K562 (cell line): ENCODE results near the gene ANO10. TPM values are rescaled to one million over a fixed set of nuclear protein-coding genes. Genes with fewer than 3 reads are reported as not detected.

Experiments
- CGGBP1 ChIP-seq: fragments of 250-450 bp; sonication (Bioruptor Pico); IDR thresholded peaks from 2 replicates; pipeline ENCODE4 v1.9.0; 2021; ENCODE audit warnings: mild to moderate bottlenecking
- CREB5 ChIP-seq: fragments of 250-450 bp; sonication (Bioruptor Pico); IDR thresholded peaks from 2 replicates; pipeline ENCODE4 v1.5.0; 2020; ENCODE audit warnings: mild to moderate bottlenecking
- ELK3 ChIP-seq: fragments of 450-650 bp; formaldehyde crosslinking; IDR thresholded peaks from 2 replicates; pipeline ENCODE4 v1.4.0; 2020; ENCODE audit warnings: mild to moderate bottlenecking
- PREB ChIP-seq: sonication (generic); formaldehyde crosslinking; IDR thresholded peaks from 2 replicates; pipeline ENCODE4 v1.8.1; 2023; ENCODE audit warnings: mild to moderate bottlenecking, missing genetic modification reagents
- RFX1 ChIP-seq: fragments of 450-650 bp; IDR thresholded peaks from 2 replicates; pipeline ENCODE4 v1.6.1; 2016; ENCODE audit warnings: mild to moderate bottlenecking, moderate library complexity
- SMARCA5 ChIP-seq: fragments of 450-650 bp; IDR thresholded peaks from 2 replicates; pipeline ENCODE4 v1.6.1; 2016
- TRIM25 ChIP-seq: fragments of 450-650 bp; IDR thresholded peaks from 2 replicates; pipeline ENCODE4 v1.7.0; 2016; ENCODE audit warnings: borderline replicate concordance
- ZFP91 ChIP-seq: sonication (generic); formaldehyde crosslinking; IDR thresholded peaks from 2 replicates; pipeline ENCODE4 v1.8.0; 2022; ENCODE audit warnings: mild to moderate bottlenecking, missing genetic modification reagents
- polyA plus RNA-seq, 8 experiments: library from polyadenylated mRNA; depleted of rRNA in 4 of 8; stranded (reverse) in 5 of 8; unstranded in 3 of 8; fragments of >200 nt; fragmentation: Nextera tagmentation in 2 of 8; fragmentation: Illumina TruSeq in 1 of 8; extraction: Ambion mirVana in 2 of 8; extraction: Trizol in 1 of 8; gene quantifications; 2 replicates each; pipeline versions ENCODE4 v1.2.1 to v1.2.3, GENCODE V29; 2011 to 2014; ENCODE audit warnings: inconsistent platforms in 1 of 8, missing spikeins in 1 of 8
- total RNA-seq, 7 experiments: library from RNA; depleted of rRNA in 6 of 7; stranded (reverse); fragments of >200 nt in 6 of 7; fragmentation: Illumina TruSeq in 2 of 7; extraction: Trizol in 2 of 7; gene quantifications; 2 replicates each; pipeline versions ENCODE4 v1.2.1 to v1.2.3, GENCODE V29; 2011 to 2021; ENCODE audit warnings: low replicate concordance in 1 of 7

ANO10 gene
- total and polyA plus RNA-seq, 9 of the 15 experiments (the other 6 are each of a cell fraction or from before 2014, with no cell fraction given) = 6.4 to 46.0 (median 32.3) TPM

GRCh38 chr3:43344520-43344919, 277.3 kb downstream of the ANO10 start (continued):
- TF ChIP-seq RFX1 (no peak), PREB (CRISPR knock-in tag) (no peak), CGGBP1 (no peak), TRIM25 (no peak), CREB5 (CRISPR knock-in tag) (no peak), ELK3 (CRISPR knock-in tag) (no peak), ZFP91 (CRISPR knock-in tag) (no peak), SMARCA5 (no peak)
